K562 (cell line): ENCODE data around the gene MYMX. TPM values are rescaled to one million over a fixed set of nuclear protein-coding genes. Genes with fewer than 3 reads are reported as not detected.

ENCODE experiments used
- ATAC-seq: fragments of 200-7000 bp; cut with Tn5 transposase; 3 replicates; pipeline ENCODE4 v1.9.1; 2020; ENCODE audit warnings: moderate library complexity
- BruUV-seq: library from RNA; stranded (reverse); fragments of 400-500 nt; replicated peaks from 2 replicates; lab custom pipeline; 2021; lab: Mats Ljungman, UMichigan
- CTCF ChIA-PET: fragments of 300-600 bp; formaldehyde crosslinking; extraction: SDS; loops from one replicate; lab custom pipeline; 2021; ENCODE audit warnings: low intra/inter-chr PET ratio; lab: Yijun Ruan, JAX
- POLR2A ChIA-PET: fragments of 300-600, 350-650 bp; sonication (Branson Sonifier 250); formaldehyde crosslinking; extraction: SDS; loops from one replicate; lab custom pipeline; 2021; ENCODE audit warnings: antibody characterized with exemption, inconsistent platforms; lab: Yijun Ruan, JAX
- DNase-seq, 4 experiments: peaks; one replicate each; pipeline versions ENCODE4 v3.0.0 to v3.0.0-alpha.2; 2011 to 2018; ENCODE audit warnings: low spot score in 3 of 4, mixed read lengths in 3 of 4; ENCODE audit errors: extremely low read depth in 1 of 4
- FAIRE-seq: peaks from 2 replicates; lab custom pipeline; 2011; peaks lifted over from hg19 to GRCh38; lab: Jason Lieb, UNC
- H2AFZ ChIP-seq: 2 replicates; pipeline ENCODE4 v1.6.0; 2011; ENCODE audit warnings: low read depth, low read length, control low read depth, inconsistent platforms
- H3K27ac ChIP-seq: fragments of 200-600 bp; 3 replicates; pipeline ENCODE4 v1.8.0; 2011; ENCODE audit warnings: low read depth, mild to moderate bottlenecking, control low read depth, inconsistent platforms, low read length, moderate library complexity, mixed read lengths; ENCODE audit errors: extremely low read depth
- H3K27me3 ChIP-seq, 2 experiments: fragments of 300-600 bp in 1 of 2; 2 replicates in 1 of 2; 3 replicates in 1 of 2; pipeline versions ENCODE4 v1.6.0 to v1.8.0; 2011; ENCODE audit warnings: inconsistent platforms in 2 of 2, low read length in 2 of 2, mild to moderate bottlenecking in 1 of 2, mixed read lengths in 1 of 2, moderate library complexity in 1 of 2; ENCODE audit not compliant: control insufficient read depth in 2 of 2, insufficient read depth in 2 of 2
- H3K36me3 ChIP-seq: fragments of 300-600 bp; 3 replicates; pipeline ENCODE4 v1.8.0; 2011; ENCODE audit warnings: mild to moderate bottlenecking, low read length, inconsistent platforms; ENCODE audit not compliant: control insufficient read depth, insufficient read depth
- H3K4me1 ChIP-seq, 2 experiments: fragments of 200-600 bp in 1 of 2; replicated peaks in 1 of 2; 2 replicates in 1 of 2; 3 replicates in 1 of 2; pipeline versions ENCODE4 v1.5.1 to v1.8.0; 2011; ENCODE audit warnings: inconsistent platforms in 2 of 2, low read length in 2 of 2, mild to moderate bottlenecking in 1 of 2, mixed read lengths in 1 of 2, moderate library complexity in 1 of 2; ENCODE audit not compliant: control insufficient read depth in 2 of 2, insufficient read depth in 2 of 2
- H3K4me2 ChIP-seq: 2 replicates; pipeline ENCODE4 v1.6.1; 2011; ENCODE audit warnings: low read length, control low read depth, inconsistent platforms, mixed read lengths; ENCODE audit not compliant: insufficient read depth
- H3K4me3 ChIP-seq: fragments of 200-600 bp; sonication (generic), shearing (Covaris generic); 2 replicates; pipeline ENCODE4 v1.5.1; 2016; ENCODE audit warnings: control low read depth, inconsistent platforms
- H3K79me2 ChIP-seq: fragments of 200-600 bp; 3 replicates; pipeline ENCODE4 v1.8.0; 2011; ENCODE audit warnings: low read length, inconsistent platforms; ENCODE audit not compliant: control insufficient read depth, insufficient read depth
- H3K9ac ChIP-seq, 2 experiments: 2 replicates each; pipeline versions ENCODE4 v1.6.0 to v1.6.1; 2011; ENCODE audit warnings: low read depth in 2 of 2, low read length in 2 of 2, control low read depth in 1 of 2, inconsistent platforms in 1 of 2, mild to moderate bottlenecking in 1 of 2, mixed read lengths in 1 of 2; ENCODE audit not compliant: insufficient read depth in 1 of 2
- H3K9me1 ChIP-seq: one replicate; pipeline ENCODE4 v1.6.0; 2011; ENCODE audit warnings: inconsistent platforms, mild to moderate bottlenecking, low read length, moderate library complexity; ENCODE audit not compliant: control insufficient read depth, insufficient read depth
- H3K9me3 ChIP-seq: replicated peaks from 2 replicates; pipeline ENCODE4 v1.5.1; 2011; ENCODE audit warnings: low read depth, low read length, inconsistent platforms; ENCODE audit not compliant: control insufficient read depth, insufficient read depth
- H4K20me1 ChIP-seq: replicated peaks from 2 replicates; pipeline ENCODE4 v1.6.1; 2011; ENCODE audit warnings: low read length, inconsistent platforms, mixed read lengths; ENCODE audit not compliant: control insufficient read depth, insufficient read depth
- CBX3 ChIP-seq, 2 experiments: IDR thresholded peaks; 1 replicate in 1 of 2; 2 replicates in 1 of 2; pipeline ENCODE4 v1.6.1; 2012; ENCODE audit warnings: inconsistent platforms in 2 of 2, low read length in 2 of 2, borderline replicate concordance in 1 of 2, control low read depth in 1 of 2
- CHAMP1 ChIP-seq: fragments of 450-650 bp; IDR thresholded peaks from 2 replicates; pipeline ENCODE4 v1.6.1; 2016; ENCODE audit warnings: mild to moderate bottlenecking
- CREB3L1 ChIP-seq: fragments of 450-650 bp; IDR thresholded peaks from 2 replicates; pipeline ENCODE4 v1.6.1; 2014; ENCODE audit warnings: low read depth, mild to moderate bottlenecking, moderate library complexity, borderline replicate concordance
- EWSR1 ChIP-seq: fragments of 450-650 bp; IDR thresholded peaks from 2 replicates; pipeline ENCODE4 v1.6.1; 2018; ENCODE audit warnings: borderline replicate concordance, mild to moderate bottlenecking, low read depth, moderate library complexity; ENCODE audit not compliant: partially characterized antibody
- SMC3 ChIP-seq: conservative IDR thresholded peaks from 2 replicates; pipeline ENCODE4 v1.6.1; 2011; ENCODE audit warnings: low read depth, low read length, improper control_type of control experiment; ENCODE audit not compliant: insufficient read depth
- TRIM24 ChIP-seq, 2 experiments: fragments of 450-650 bp; IDR thresholded peaks; 2 replicates each; pipeline ENCODE4 v1.6.1; 2016
- TRIM28 ChIP-seq: fragments of 450-650 bp; IDR thresholded peaks from 2 replicates; pipeline ENCODE4 v1.6.1; 2017
- ZFP36 ChIP-seq: fragments of 150-350 bp; IDR thresholded peaks from 2 replicates; pipeline ENCODE4 v1.6.1; 2018; ENCODE audit warnings: low read length, low read depth; ENCODE audit not compliant: partially characterized antibody
- ZNF133 ChIP-seq: fragments of 250-450 bp; sonication (Bioruptor Pico); IDR thresholded peaks from 2 replicates; pipeline ENCODE4 v1.4.0; 2020; ENCODE audit warnings: mild to moderate bottlenecking
- ZNF384 ChIP-seq: IDR thresholded peaks from 2 replicates; pipeline ENCODE4 v1.6.1; 2012; ENCODE audit warnings: low read depth, low read length, improper control_type of control experiment
- ZNF41 ChIP-seq: fragments of 250-450 bp; sonication (Bioruptor Pico); conservative IDR thresholded peaks from 2 replicates; pipeline ENCODE4 v1.4.0; 2020; ENCODE audit warnings: mild to moderate bottlenecking
- WGBS: fragments of 100-300 bp; shearing (Covaris generic); methylation state at CpG from one replicate; pipeline ENCODE4 v1.1.6; 2016; ENCODE audit warnings: low coverage, mixed read lengths; ENCODE audit not compliant: insufficient coverage; ENCODE audit errors: missing lambda C conversion rate; 5-methylcytosine and 5-hydroxymethylcytosine counted together
- in situ Hi-C: fragments of 300-500 bp; cut with MboI; formaldehyde crosslinking; loops from 4 replicates; pipeline ENCODE4 v1.15.0; 2018; ENCODE audit warnings: inconsistent platforms, mixed read lengths
- intact Hi-C: fragments of 100-400 bp; cut with micrococcal nuclease; formaldehyde crosslinking; loops from 2 replicates; pipeline ENCODE4 v1.14.2; 2022
- polyA plus RNA-seq, 8 experiments: library from polyadenylated mRNA; depleted of rRNA in 4 of 8; stranded (reverse) in 5 of 8; unstranded in 3 of 8; fragments of >200 nt; fragmentation: Nextera tagmentation in 2 of 8; fragmentation: Illumina TruSeq in 1 of 8; extraction: Ambion mirVana in 2 of 8; extraction: Trizol in 1 of 8; gene quantifications; 2 replicates each; pipeline versions ENCODE4 v1.2.1 to v1.2.3, GENCODE V29; 2011 to 2014; ENCODE audit warnings: inconsistent platforms in 1 of 8, missing spikeins in 1 of 8
- total RNA-seq, 7 experiments: library from RNA; depleted of rRNA in 6 of 7; stranded (reverse); fragments of >200 nt in 6 of 7; fragmentation: Illumina TruSeq in 2 of 7; extraction: Trizol in 2 of 7; gene quantifications; 2 replicates each; pipeline versions ENCODE4 v1.2.1 to v1.2.3, GENCODE V29; 2011 to 2021; ENCODE audit warnings: low replicate concordance in 1 of 7
- TF ChIP-seq, protein P1 (sequence below): fragments of 450-650 bp; IDR thresholded peaks from 2 replicates; pipeline ENCODE4 v1.6.1; 2018; ENCODE audit warnings: mild to moderate bottlenecking, low read depth; ENCODE audit not compliant: partially characterized antibody
- TF ChIP-seq, protein P2 (sequence below): fragments of 250-450 bp; sonication (Bioruptor Pico); IDR thresholded peaks from 2 replicates; pipeline ENCODE4 v1.9.0; 2021; ENCODE audit warnings: mild to moderate bottlenecking, inconsistent platforms

The MYMX gene
- total and polyA plus RNA-seq, 9 of the 15 experiments (the other 6 are each of a cell fraction or from before 2014, with no cell fraction given): 0.12 TPM; not detected in 8

DNA sequence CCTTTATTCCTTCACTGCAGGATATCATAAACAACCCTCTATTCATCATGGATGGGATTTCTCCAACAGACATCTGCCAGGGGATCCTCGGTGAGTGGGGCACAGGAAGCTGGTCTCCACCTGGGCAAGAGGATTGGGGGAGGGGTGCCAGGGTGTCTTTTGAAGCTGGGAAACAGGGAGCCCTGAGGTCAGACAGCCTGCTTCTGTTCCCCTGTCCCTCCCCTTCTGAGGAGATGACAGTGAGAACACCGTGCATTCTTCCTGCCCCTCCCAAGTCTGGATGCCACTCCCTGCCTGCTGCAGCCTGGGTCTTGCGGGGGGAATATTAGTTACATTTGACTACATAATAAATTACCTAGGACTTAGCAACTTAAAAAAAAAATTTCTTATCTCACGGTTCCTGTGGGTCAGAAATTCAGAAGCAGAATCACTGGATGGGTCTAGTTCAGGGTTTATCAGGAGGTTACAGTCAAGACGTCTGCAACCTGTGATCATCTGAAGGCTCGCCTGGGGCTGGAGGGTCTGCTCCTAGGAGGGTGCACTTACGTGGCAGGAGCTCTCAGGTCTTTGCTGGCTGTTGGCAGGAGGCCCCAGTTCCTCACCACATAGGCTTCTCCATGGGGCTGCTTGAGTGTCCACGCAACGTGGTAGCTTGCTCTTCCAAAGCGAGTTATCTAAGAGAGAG lies 46.7 kb upstream of the MYMX start:
- H3K4me3 ChIP-seq: no peak overlapping the region
- peaks cover 7 to 23% of the 10 kb centered on the region in 2 experiments; a peak in 4 of 5 replicates for H3K4me1 ChIP-seq
- H3K9me1 ChIP-seq: no peaks in the 10 kb centered on the region
- no peaks in the 10 kb centered on the region for H4K20me1 ChIP-seq
- H3K79me2 ChIP-seq: no peaks in the 10 kb centered on the region
- no peaks in the 10 kb centered on the region for H3K9me3 ChIP-seq
- intact Hi-C loops (no loop called here), in situ Hi-C loops (loop anchor here (5.0 kb wide), 1 partner anchor 67 kb away; no protein-coding TSS in a partner anchor)
- peaks cover 0 to 3% of the 10 kb centered on the region in 2 experiments; a peak in 2 of 5 replicates for H3K27me3 ChIP-seq
- BruUV-seq: no TSS peak
- no peak overlapping the region for H2AFZ ChIP-seq
- ChIA-PET CTCF (no interaction called here), POLR2A (interaction anchor here (0.6 to 2.8 kb wide), 11 partner anchors 11 to 514 kb away, joined by 3 to 32 read pairs (median 4); partner anchors contain the start of gene HSP90AB1)
- H3K4me2 ChIP-seq: peak overlapping the region; percentile 25; the same call in 1 of the 2 replicates
- FAIRE-seq (no peak), DNase-seq (peak in 1 of 4 experiments; percentile 54), ATAC-seq (no peak)
- no peak overlapping the region for H3K27ac ChIP-seq
- H3K9ac ChIP-seq: no peak overlapping the region
- 14% methylated on average over 10 of the region's 10 CpGs for WGBS
- no peaks in the 10 kb centered on the region for H3K36me3 ChIP-seq
- peak; percentile 38 for TF ChIP-seq ZFP36
- TF ChIP-seq, protein P1, sequence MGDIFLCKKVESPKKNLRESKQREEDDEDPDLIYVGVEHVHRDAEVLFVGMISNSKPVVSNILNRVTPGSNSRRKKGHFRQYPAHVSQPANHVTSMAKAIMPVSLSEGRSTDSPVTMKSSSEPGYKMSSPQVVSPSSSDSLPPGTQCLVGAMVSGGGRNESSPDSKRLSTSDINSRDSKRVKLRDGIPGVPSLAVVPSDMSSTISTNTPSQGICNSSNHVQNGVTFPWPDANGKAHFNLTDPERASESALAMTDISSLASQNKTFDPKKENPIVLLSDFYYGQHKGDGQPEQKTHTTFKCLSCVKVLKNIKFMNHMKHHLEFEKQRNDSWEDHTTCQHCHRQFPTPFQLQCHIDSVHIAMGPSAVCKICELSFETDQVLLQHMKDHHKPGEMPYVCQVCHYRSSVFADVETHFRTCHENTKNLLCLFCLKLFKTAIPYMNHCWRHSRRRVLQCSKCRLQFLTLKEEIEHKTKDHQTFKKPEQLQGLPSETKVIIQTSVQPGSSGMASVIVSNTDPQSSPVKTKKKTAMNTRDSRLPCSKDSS: peak; percentile 17
- TF ChIP-seq CBX3 (IDR thresholded peaks at IDR 0.05; ENCODE audit: borderline replicate concordance in 1 of 2, low read length in 2 of 2): peak in 1 of 2 experiments; percentile 93; a peak in 1 of 3 replicates
- no peak for TF ChIP-seq ZNF133
- no peak for TF ChIP-seq EWSR1
- peak in 1 of 2 experiments; percentile 62; a peak in 1 of 4 replicates for TF ChIP-seq TRIM24 (IDR thresholded peaks at IDR 0.05)
- TF ChIP-seq SMC3: no peak
- TF ChIP-seq TRIM28: peak; percentile 54; the same call in 1 of the 2 replicates
- TF ChIP-seq, protein P2, sequence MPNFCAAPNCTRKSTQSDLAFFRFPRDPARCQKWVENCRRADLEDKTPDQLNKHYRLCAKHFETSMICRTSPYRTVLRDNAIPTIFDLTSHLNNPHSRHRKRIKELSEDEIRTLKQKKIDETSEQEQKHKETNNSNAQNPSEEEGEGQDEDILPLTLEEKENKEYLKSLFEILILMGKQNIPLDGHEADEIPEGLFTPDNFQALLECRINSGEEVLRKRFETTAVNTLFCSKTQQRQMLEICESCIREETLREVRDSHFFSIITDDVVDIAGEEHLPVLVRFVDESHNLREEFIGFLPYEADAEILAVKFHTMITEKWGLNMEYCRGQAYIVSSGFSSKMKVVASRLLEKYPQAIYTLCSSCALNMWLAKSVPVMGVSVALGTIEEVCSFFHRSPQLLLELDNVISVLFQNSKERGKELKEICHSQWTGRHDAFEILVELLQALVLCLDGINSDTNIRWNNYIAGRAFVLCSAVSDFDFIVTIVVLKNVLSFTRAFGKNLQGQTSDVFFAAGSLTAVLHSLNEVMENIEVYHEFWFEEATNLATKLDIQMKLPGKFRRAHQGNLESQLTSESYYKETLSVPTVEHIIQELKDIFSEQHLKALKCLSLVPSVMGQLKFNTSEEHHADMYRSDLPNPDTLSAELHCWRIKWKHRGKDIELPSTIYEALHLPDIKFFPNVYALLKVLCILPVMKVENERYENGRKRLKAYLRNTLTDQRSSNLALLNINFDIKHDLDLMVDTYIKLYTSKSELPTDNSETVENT (CRISPR knock-in tag): no peak
- no peak for TF ChIP-seq ZNF41
- no peak for TF ChIP-seq CHAMP1
- TF ChIP-seq CREB3L1: 0 out of 2 replicates have a peak, but pooled peaks have one; percentile 34
- no peak for TF ChIP-seq ZNF384
